ENCODE measurements around the gene ATP1A2. TPM values are rescaled to one million over a fixed set of nuclear protein-coding genes. Genes with fewer than 3 reads are reported as not detected.

Gene ATP1A2
- total RNA-seq, 1 donor from 2014 or later = not detected

GRCh38 chr1:160144921-160145320 lies 29.4 kb downstream of the ATP1A2 start:
- H3K4me3 ChIP-seq (ENCODE audit: low read depth, low read length) = no peak overlapping the region
- no peak for DNase-seq (ENCODE audit: low read depth)
- no peak for TF ChIP-seq CTCF (conservative IDR thresholded peaks at IDR 0.05; ENCODE audit: low read depth, low read length)

GRCh38 chr1:160146107-160146506 lies 30.5 kb downstream of the ATP1A2 start:
- DNase-seq (ENCODE audit: low read depth) = no peak
- no peak overlapping the region for H3K4me3 ChIP-seq (ENCODE audit: low read depth, low read length)
- no peak for TF ChIP-seq CTCF (conservative IDR thresholded peaks at IDR 0.05; ENCODE audit: low read depth, low read length)

- no peak for DNase-seq (ENCODE audit: low read depth)
- TF ChIP-seq CTCF (conservative IDR thresholded peaks at IDR 0.05; ENCODE audit: low read depth, low read length) = no peak
- no peak overlapping the region for H3K4me3 ChIP-seq (ENCODE audit: low read depth, low read length)
Measured at GRCh38 chr1:160148121-160148520, 32.6 kb downstream of the ATP1A2 start.

GRCh38 chr1:160149233-160149632 lies 33.7 kb downstream of the ATP1A2 start:
- no peak for TF ChIP-seq CTCF (conservative IDR thresholded peaks at IDR 0.05; ENCODE audit: low read depth, low read length)
- no peak overlapping the region for H3K4me3 ChIP-seq (ENCODE audit: low read depth, low read length)
- no peak for DNase-seq (ENCODE audit: low read depth)

GRCh38 chr1:160149716-160150115 lies 34.2 kb downstream of the ATP1A2 start:
- no peak overlapping the region for H3K4me3 ChIP-seq (ENCODE audit: low read depth, low read length)
- no peak for TF ChIP-seq CTCF (conservative IDR thresholded peaks at IDR 0.05; ENCODE audit: low read depth, low read length)
- DNase-seq (ENCODE audit: low read depth) = no peak

GRCh38 chr1:160151303-160151702 lies 35.7 kb downstream of the ATP1A2 start, which contains the start of gene ATP1A4:
Gene ATP1A4 (plus strand): TSS chr1:160151603. CDS start chr1:160152041, 438 bp downstream.
- no peak within 1 kb of the TSS for H3K4me3 ChIP-seq (ENCODE audit: low read depth, low read length)
- DNase-seq (ENCODE audit: low read depth) = no peak
- no peak for TF ChIP-seq CTCF (conservative IDR thresholded peaks at IDR 0.05; ENCODE audit: low read depth, low read length)

GRCh38 chr1:160154790-160155189 lies 39.2 kb downstream of the ATP1A2 start:
- no peak overlapping the region for H3K4me3 ChIP-seq (ENCODE audit: low read depth, low read length)
- no peak for DNase-seq (ENCODE audit: low read depth)
- TF ChIP-seq CTCF (conservative IDR thresholded peaks at IDR 0.05; ENCODE audit: low read depth, low read length) = no peak

Data from epithelial cell of proximal tubule (primary cell).